MM.1S (cell line): Measurements from ENCODE around the gene SORBS2.

Experiments
- EZH2 ChIP-seq: fragments of 300-600 bp; sonication (generic); optimal IDR thresholded peaks from 2 replicates; pipeline ENCODE3; 2017; ENCODE audit warnings: low read depth, mild to moderate bottlenecking, antibody characterized with exemption, low read length, mixed read lengths
- TF ChIP-seq, protein P1 (sequence below): fragments of 300-600 bp; sonication (generic); IDR thresholded peaks from 2 replicates; pipeline ENCODE4 v1.5.1; 2016; ENCODE audit warnings: antibody characterized with exemption, low read length, mixed read lengths

DNA sequence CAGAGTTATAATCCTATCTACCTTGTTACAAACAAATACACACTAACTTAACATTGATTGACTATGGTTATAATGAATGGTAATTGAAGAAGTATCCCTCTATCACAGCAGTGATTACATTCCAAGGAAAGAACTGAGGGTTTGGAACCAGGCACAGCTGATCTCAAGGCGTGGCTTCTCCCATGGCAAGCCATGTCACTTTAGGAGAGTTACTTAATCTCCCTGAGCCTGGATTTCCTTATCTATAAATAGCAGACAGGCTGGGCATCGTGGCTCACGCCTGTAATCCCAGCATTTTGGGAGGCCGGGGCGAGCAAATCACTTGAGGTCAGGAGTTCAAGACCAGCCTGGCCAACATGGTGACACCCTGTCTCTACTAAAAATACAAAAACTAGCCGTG, 25.6 kb downstream of the SORBS2 start:
- TF ChIP-seq, protein P1, sequence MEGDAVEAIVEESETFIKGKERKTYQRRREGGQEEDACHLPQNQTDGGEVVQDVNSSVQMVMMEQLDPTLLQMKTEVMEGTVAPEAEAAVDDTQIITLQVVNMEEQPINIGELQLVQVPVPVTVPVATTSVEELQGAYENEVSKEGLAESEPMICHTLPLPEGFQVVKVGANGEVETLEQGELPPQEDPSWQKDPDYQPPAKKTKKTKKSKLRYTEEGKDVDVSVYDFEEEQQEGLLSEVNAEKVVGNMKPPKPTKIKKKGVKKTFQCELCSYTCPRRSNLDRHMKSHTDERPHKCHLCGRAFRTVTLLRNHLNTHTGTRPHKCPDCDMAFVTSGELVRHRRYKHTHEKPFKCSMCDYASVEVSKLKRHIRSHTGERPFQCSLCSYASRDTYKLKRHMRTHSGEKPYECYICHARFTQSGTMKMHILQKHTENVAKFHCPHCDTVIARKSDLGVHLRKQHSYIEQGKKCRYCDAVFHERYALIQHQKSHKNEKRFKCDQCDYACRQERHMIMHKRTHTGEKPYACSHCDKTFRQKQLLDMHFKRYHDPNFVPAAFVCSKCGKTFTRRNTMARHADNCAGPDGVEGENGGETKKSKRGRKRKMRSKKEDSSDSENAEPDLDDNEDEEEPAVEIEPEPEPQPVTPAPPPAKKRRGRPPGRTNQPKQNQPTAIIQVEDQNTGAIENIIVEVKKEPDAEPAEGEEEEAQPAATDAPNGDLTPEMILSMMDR, result no peak
- TF ChIP-seq EZH2, result no peak
